Activated T-helper 2 cell treated with anti-CD3 and anti-CD28 coated beads, Interferon-gamma antibody, Interleukin-2, Interleukin-4, amounts not matched to agents 10 μg/mL and 5 μg/mL and 100 μg/mL, durations not matched to agents 14 hours and 24 hours and 36 hours (primary cell): Measurements from ENCODE around the gene MME. TPM values are rescaled to one million over a fixed set of nuclear protein-coding genes. Genes with fewer than 3 reads are reported as not detected.

ENCODE experiments used
- DNase-seq: peaks from one replicate; pipeline ENCODE4 v3.0.0; 2021; ENCODE audit warnings: low spot score
- H3K27ac Mint-ChIP-seq: one replicate; pipeline ENCODE4 v1.8.0; 2021; ENCODE audit warnings: mixed read lengths
- H3K27me3 Mint-ChIP-seq: one replicate; pipeline ENCODE4 v1.8.0; 2021; ENCODE audit warnings: low read depth, mixed read lengths
- H3K36me3 Mint-ChIP-seq: one replicate; pipeline ENCODE4 v1.8.0; 2021; ENCODE audit warnings: low read depth, mixed read lengths
- H3K4me1 Mint-ChIP-seq: one replicate; pipeline ENCODE4 v1.8.0; 2021; ENCODE audit warnings: low read depth, mixed read lengths
- H3K4me3 Mint-ChIP-seq: one replicate; pipeline ENCODE4 v1.8.0; 2021; ENCODE audit warnings: low read depth, mild to moderate bottlenecking, moderate library complexity, mixed read lengths
- H3K9me3 Mint-ChIP-seq: one replicate; pipeline ENCODE4 v1.8.0; 2021; ENCODE audit warnings: mixed read lengths
- intact Hi-C: fragments of 100-400 bp; cut with micrococcal nuclease; formaldehyde crosslinking; loops from one replicate; pipeline ENCODE4 v1.15.1; 2023
- total RNA-seq: library from RNA; stranded (reverse); gene quantifications from 2 replicates; pipeline ENCODE4 v1.2.3, GENCODE V29; 2022

Gene MME
- total RNA-seq, 1 donor from 2014 or later: not detected

GRCh38 chr3:155217591-155217990 lies 137.5 kb downstream of the MME start:
- no peak for DNase-seq
- H3K36me3 Mint-ChIP-seq: no peaks in the 10 kb centered on the region
- intact Hi-C loops: no loop called here
- no peak overlapping the region for H3K4me3 Mint-ChIP-seq
- H3K27me3 Mint-ChIP-seq: no peaks in the 10 kb centered on the region
- H3K9me3 Mint-ChIP-seq: peaks cover 10% of the 10 kb centered on the region
- no peaks in the 10 kb centered on the region for H3K4me1 Mint-ChIP-seq
- H3K27ac Mint-ChIP-seq: no peak overlapping the region

DNA sequence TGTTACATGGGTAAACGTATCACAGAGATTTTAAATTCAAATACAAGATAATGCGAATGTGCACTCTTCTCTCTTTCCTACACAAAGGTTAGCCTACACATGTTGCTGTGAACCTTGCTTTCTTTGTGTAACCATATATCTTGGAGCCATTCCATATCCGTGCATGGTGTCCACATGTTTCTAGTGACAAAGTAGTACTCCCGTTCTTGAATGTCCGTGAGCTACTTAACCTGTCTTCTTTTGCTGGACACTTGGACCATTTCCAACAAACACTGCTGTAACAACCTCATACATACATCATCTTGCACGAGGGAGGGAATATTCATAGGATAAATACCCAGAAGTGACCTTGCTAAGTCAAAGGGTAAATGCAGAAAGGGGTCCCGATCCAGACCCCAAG lies 138.3 kb downstream of the MME start:
- H3K27me3 Mint-ChIP-seq: no peaks in the 10 kb centered on the region
- no peak overlapping the region for H3K27ac Mint-ChIP-seq
- no peak for DNase-seq
- intact Hi-C loops: no loop called here
- H3K4me1 Mint-ChIP-seq: no peaks in the 10 kb centered on the region
- H3K9me3 Mint-ChIP-seq: peaks cover 10% of the 10 kb centered on the region
- no peak overlapping the region for H3K4me3 Mint-ChIP-seq
- H3K36me3 Mint-ChIP-seq: no peaks in the 10 kb centered on the region

DNA sequence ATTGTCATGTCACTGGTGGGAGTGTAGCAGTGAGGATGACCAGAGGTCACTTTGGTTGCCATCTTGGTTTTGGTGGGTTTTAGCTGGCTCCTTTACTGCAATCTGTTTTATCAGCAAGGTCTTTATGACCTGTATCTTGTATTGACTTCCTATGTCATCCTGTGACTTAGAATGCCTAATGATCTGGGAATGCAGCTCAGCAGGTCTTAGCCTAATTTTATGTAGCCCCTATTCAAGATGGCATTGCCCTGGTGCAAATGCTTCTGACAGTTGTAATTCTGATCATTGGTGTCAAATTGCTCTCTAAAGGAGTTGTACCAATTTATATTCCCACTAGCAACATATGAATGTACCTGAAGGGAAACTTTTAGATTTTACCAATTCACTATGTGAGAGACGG lies 139.0 kb downstream of the MME start:
- Mint-ChIP-seq H3K27me3 (no peaks in the 10 kb centered on the region), H3K9me3 (peaks cover 10% of the 10 kb centered on the region), H3K27ac (no peak overlapping the region), H3K4me1 (no peaks in the 10 kb centered on the region), H3K4me3 (no peak overlapping the region), H3K36me3 (no peaks in the 10 kb centered on the region)
- intact Hi-C loops: no loop called here
- no peak for DNase-seq

- Mint-ChIP-seq H3K27ac (no peak overlapping the region), H3K9me3 (peaks cover 6% of the 10 kb centered on the region), H3K4me1 (no peaks in the 10 kb centered on the region), H3K36me3 (no peaks in the 10 kb centered on the region), H3K4me3 (no peak overlapping the region), H3K27me3 (no peaks in the 10 kb centered on the region)
- intact Hi-C loops: no loop called here
- DNase-seq: no peak
Observed at GRCh38 chr3:155225417-155225816, 145.3 kb downstream of the MME start.

- intact Hi-C loops: no loop called here
- DNase-seq: no peak
- H3K4me1 Mint-ChIP-seq: no peaks in the 10 kb centered on the region
- H3K4me3 Mint-ChIP-seq: no peak overlapping the region
- H3K27me3 Mint-ChIP-seq: no peaks in the 10 kb centered on the region
- H3K36me3 Mint-ChIP-seq: no peaks in the 10 kb centered on the region
- no peak overlapping the region for H3K27ac Mint-ChIP-seq
- H3K9me3 Mint-ChIP-seq: no peaks in the 10 kb centered on the region
Observed at GRCh38 chr3:155227141-155227540, 147.0 kb downstream of the MME start.

- Mint-ChIP-seq H3K27me3 (no peaks in the 10 kb centered on the region), H3K4me3 (no peak overlapping the region), H3K36me3 (no peaks in the 10 kb centered on the region), H3K4me1 (no peaks in the 10 kb centered on the region), H3K9me3 (no peaks in the 10 kb centered on the region), H3K27ac (no peak overlapping the region)
- no peak for DNase-seq
- intact Hi-C loops: no loop called here
Observed at GRCh38 chr3:155228676-155229075, 148.6 kb downstream of the MME start.

DNA sequence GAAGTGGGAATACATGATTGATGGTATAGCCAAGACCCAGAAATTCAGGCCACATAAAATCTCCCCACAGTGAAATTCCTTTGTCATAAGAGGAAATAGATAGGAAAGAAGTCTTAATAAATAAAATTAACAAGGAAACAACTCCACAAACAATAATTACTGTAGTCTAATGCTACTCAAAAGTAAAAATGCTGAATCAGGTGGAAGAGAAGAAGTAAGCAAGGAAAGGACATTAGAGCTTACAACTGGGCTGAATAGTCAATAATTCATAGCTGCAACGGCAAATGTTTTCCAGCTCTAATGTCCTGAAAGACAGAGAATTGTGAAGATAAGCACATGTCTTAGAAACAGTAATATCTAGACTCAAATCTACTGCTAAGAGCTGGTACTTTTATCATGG lies 149.0 kb downstream of the MME start:
- Mint-ChIP-seq H3K27me3 (no peaks in the 10 kb centered on the region), H3K27ac (no peak overlapping the region), H3K36me3 (no peaks in the 10 kb centered on the region), H3K4me3 (no peak overlapping the region), H3K9me3 (no peaks in the 10 kb centered on the region), H3K4me1 (no peaks in the 10 kb centered on the region)
- intact Hi-C loops: no loop called here
- DNase-seq: no peak

- H3K27ac Mint-ChIP-seq: no peak overlapping the region
- no peak overlapping the region for H3K4me3 Mint-ChIP-seq
- no peaks in the 10 kb centered on the region for H3K36me3 Mint-ChIP-seq
- H3K9me3 Mint-ChIP-seq: no peaks in the 10 kb centered on the region
- no peaks in the 10 kb centered on the region for H3K27me3 Mint-ChIP-seq
- no peak for DNase-seq
- no peaks in the 10 kb centered on the region for H3K4me1 Mint-ChIP-seq
- intact Hi-C loops: no loop called here
Observed at GRCh38 chr3:155230382-155230781, 150.3 kb downstream of the MME start.

- Mint-ChIP-seq H3K27ac (no peak overlapping the region), H3K27me3 (no peaks in the 10 kb centered on the region), H3K4me1 (no peaks in the 10 kb centered on the region), H3K9me3 (no peaks in the 10 kb centered on the region), H3K36me3 (no peaks in the 10 kb centered on the region), H3K4me3 (no peak overlapping the region)
- no peak for DNase-seq
- intact Hi-C loops: no loop called here
Observed at GRCh38 chr3:155231792-155232191, 151.7 kb downstream of the MME start.

DNA sequence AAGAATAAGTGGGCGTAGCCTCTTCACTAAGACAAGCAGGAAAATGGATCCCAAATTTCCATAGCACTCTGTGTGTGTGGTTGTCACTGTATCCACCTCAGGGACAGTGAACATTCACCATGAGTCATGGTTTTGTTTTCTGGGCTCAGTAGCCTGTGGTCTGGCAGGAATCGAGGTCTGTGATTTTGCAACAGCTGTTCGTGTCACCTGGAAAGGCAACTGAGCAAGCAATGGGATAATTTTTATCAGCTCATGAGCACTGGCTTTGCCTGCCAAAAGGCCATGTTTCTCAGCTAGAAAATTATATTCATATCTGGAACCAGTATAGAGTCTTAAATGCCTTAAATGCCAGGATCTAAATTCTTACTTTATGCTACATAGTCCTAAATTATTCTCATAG lies 152.5 kb downstream of the MME start:
- Mint-ChIP-seq H3K4me1 (no peaks in the 10 kb centered on the region), H3K27ac (no peak overlapping the region), H3K27me3 (no peaks in the 10 kb centered on the region), H3K36me3 (no peaks in the 10 kb centered on the region), H3K4me3 (no peak overlapping the region), H3K9me3 (no peaks in the 10 kb centered on the region)
- intact Hi-C loops: no loop called here
- no peak for DNase-seq

- H3K27me3 Mint-ChIP-seq: no peaks in the 10 kb centered on the region
- no peaks in the 10 kb centered on the region for H3K4me1 Mint-ChIP-seq
- intact Hi-C loops: no loop called here
- no peak overlapping the region for H3K4me3 Mint-ChIP-seq
- no peak for DNase-seq
- H3K27ac Mint-ChIP-seq: no peak overlapping the region
- no peaks in the 10 kb centered on the region for H3K36me3 Mint-ChIP-seq
- H3K9me3 Mint-ChIP-seq: no peaks in the 10 kb centered on the region
Observed at GRCh38 chr3:155233213-155233612, 153.1 kb downstream of the MME start.

Other genes with a start within 250 kb of the MME start
- gene STRIT1, start 213.4 kb downstream of the MME start, total RNA-seq: not detected in 2 replicates